T1000 (cell line): Measurements from ENCODE around the gene CNTROB.

ENCODE experiments used
- DNase-seq: peaks from one replicate; lab custom pipeline; 2025; ENCODE audit warnings: mixed read lengths; lab: John Stamatoyannopoulos, UW

The CNTROB gene

DNA sequence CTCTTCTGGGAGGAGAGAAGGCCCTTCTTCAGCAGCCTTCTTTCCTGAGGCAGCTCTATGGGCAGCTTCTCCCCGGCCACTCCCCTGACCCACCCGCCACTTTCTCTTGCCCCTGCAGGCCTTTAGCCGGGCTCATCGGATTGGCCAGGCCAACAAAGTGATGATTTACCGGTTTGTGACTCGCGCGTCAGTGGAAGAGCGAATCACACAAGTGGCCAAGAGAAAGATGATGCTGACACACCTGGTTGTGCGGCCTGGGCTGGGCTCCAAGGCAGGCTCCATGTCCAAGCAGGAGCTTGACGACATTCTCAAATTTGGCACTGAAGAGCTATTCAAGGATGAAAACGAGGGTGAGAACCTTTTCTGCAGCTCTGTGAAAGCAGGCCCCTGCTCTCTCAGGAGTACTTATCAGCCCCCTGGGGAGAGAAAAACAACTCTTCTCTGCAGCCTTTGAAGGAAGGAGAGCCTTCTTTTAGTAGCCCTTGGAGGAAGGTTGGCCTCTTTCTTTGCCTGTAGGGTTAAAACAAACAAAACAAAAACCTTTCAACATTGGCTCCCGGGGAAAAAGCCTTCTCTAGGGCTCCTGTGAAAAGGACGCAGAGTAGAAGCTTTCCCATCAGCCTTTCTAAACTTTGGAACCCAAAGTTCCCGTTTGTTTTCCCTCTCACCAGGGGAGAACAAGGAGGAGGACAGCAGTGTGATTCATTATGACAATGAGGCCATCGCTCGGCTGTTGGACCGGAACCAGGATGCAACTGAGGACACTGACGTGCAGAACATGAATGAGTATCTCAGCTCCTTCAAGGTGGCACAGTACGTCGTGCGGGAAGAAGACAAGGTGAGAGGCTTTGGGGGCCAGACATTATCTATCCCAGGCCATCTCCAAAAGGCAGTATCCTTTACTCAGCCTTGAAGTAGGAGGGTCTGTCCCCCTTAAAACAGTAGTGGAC is 28.6 kb upstream of the CNTROB start:
- no peak for DNase-seq

DNA sequence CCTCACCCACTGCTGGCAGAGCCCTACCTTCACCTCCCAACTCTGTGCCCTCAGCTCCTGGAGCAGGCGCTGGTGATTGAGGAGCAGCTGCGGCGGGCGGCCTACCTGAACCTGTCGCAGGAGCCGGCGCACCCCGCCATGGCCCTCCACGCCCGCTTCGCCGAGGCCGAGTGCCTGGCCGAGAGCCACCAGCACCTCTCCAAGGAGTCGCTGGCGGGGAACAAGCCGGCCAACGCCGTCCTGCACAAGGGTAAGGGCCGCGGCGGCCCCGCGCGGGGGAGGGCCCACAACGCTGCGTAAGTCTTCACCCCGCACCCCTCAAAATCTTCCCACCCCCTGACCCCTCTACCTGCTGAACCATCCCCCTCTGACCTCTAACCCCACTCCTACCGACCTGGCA is 22.9 kb upstream of the CNTROB start:
- DNase-seq, result no peak

DNA sequence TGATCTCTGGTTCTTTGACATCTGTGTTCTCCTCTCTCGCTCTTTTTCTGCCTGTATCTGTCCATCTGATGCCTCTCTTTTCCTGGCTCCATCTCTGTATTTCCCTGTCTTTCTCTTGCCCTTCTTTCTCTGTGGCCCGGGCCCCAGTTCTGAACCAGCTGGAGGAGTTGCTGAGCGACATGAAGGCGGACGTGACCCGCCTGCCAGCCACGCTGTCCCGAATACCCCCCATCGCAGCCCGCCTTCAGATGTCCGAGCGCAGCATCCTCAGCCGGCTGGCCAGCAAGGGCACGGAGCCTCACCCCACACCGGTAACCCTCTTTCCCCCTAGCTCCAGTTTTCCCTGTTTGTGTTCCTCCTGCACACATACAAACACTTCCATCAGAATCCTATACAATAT is 21.7 kb upstream of the CNTROB start:
- no peak for DNase-seq

DNA sequence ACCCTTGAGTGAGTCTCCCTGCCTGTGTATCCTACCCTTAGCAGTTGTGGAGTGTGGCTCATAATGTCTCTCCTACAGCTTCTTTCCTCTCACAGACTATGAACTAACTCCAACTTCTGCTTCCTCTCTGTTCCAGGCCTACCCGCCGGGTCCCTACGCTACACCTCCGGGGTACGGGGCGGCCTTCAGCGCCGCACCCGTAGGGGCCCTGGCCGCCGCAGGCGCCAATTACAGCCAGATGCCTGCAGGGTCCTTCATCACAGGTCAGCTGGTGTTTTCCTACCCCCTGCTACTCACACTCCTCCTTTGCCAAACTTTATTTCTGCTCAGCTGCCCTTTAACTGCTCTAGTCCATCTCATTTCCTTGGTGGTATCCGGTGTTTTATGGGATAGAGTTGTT is 21.3 kb upstream of the CNTROB start:
- no peak for DNase-seq

DNA sequence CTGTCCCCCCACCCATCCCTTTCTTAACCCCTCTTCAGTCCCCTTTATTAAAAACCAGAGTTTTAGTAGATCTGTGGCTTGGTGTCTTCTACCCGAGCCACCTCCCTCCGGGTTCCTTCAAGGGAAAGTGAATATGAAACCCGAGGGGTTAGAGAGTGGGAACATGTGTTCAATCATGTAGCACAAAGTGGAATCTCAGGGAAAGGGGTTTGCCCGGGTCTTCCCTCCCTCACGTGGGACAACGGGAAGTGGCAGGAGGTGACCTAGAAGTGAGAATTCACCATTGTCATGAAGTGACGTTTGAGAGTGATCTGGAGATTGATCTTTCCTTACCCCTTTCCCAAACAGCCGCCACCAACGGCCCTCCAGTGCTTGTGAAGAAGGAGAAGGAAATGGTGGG is 20.9 kb upstream of the CNTROB start:
- DNase-seq, result no peak

DNA sequence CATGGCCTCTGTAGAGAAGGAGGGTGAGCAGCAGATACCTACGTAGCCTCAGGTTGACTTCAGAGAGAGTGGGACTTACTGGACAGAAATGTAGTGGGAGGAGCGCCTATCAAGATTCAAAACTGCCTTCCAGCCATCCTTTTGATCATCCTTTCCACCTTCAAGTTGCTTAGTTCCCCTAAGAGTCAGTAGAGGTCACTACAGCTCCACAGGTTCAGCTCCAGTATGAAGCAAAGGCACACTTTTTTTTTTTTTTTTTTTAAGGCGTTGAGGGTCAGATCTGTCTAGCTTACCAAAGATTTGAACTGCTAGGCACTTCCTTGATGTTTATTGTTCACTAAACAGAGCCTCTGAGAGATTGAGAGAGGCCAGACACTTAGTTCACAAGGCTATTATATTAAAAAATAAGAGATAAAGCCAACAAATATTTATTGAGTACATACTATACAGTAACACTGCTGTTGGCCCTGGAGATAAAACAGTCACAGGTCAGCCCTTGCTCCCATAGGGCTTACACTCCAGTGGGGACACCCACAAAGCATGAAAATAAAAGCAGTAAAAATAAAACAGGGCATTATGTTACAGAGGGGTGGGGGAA is 19.0 kb upstream of the CNTROB start:
- DNase-seq, result no peak

DNA sequence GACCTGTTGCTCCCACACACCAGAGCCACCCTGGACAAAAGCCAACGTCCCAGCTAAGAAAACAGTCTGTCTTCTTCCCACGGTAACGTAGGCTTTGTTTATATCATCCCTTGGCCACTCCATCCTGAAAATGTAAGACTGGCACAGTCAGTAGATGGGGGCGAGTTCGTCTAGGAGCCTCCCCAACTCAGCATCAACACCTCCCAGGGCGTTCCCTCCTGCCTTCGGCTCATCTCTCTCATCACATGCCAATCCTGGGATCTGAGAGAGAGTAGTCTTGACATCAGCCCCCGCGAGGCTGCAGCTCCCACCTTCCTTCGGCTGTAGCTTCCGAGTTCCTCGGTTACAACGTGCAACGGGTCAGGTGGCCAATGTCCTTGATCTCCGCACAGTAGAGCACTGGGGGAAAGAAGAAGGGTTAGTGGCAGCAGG is 16.8 kb upstream of the CNTROB start:
- no peak for DNase-seq

DNA sequence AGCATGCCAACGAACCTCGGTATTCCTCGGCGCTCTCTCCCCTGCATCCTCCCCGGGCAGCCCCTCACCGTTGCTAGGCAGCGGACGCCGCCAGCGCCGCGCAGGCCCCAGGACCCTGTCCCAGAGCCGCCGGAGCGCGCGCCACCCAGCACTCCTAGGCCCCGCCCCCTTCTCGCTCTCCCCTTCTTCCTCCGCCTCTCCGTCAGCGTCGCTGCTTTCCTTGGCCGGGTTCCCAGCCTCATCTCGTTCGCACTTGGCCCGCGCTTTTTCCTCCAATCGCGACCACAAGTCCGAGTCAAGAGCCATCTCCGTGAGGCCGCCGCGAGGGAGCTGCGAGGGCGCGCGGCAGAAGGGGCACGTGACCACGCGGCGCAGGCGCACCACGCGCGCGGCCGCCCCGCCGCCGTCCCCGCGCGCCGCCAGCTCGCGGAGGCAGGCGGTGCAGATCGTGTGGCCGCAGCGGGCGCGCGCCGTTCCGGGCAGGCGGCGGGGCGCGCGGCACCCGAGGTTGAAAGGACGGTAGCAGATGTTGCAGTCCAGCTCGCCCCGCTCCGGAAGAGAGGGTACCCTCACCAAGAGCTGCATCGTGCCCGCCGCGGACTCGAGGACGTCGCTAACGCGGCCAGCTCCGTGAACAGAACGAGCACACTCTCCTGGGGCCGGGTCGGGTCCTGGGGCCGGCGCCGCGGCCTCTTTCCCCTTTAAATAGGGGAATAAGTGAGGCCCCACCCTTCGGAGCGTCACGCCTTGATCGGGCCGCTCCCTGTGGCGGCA is 16.2 kb upstream of the CNTROB start, which contains the start of gene RNF227:
RNF227 (minus strand) TSS at position 679 of the 774 bp plus-strand sequence; CDS start at position 585, 94 bp downstream.
- DNase-seq, result peak; percentile 92

DNA sequence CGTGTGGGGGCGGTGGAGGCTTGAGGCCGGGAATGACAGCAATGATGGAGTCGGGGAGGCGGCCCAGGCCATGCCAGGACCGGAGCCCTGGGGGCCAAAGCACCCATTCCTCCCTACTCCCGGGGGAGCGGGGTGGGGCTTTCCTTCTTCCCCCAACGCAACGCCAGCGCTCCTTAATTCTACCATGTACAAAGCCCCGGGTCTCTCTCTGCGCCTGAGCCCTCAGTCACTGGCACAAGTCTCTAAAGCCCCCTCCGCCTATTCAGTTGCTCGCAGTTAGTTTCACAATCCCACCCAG is 15.7 kb upstream of the CNTROB start:
- DNase-seq, result no peak

DNA sequence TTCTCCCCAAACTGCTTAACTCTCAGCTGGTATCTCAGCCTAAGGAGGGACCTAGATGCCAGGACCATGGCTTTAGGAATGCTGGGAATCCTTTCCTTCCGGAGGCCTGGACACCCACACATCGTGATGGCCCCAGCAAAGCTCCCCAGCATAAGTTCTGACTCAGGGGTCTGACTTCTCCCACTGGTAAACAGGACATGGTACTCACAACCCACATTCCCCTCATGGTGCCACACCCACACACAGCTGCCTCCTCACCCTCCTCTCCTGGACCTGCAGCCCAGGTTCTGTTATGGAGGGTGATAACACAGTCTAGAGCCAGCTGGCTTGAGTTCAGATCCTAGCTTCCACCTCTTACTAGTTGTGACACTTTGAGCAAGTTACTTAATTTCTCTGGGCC is 15.2 kb upstream of the CNTROB start:
- no peak for DNase-seq

DNA sequence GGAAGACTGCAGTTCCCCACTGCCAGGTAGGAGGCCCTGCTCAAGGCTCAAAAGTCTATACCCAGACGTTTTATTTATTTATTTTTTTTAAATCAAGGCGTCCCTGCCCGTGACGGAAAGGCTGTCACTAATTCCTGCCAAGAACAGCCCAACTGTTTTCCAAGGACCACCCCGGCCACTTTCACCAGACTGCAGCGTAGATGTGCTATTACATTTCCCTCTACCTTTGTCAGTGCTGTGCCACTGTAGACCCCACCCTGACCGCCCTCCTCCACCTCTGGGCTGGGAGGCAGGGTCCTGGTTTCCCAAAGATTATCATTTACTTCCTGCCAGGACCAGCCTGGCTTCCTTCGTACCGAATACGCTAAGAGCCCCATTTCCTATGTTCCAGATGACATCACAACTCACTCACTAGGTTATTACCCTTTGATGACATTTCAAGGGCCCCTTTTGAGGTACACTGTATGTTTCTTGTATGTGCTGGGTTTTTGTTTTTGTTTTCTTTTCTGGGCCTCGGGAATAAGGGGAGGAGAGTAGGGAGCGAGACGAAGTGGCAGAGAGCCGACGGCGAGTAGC is 9.6 kb upstream of the CNTROB start:
- no peak for DNase-seq

DNA sequence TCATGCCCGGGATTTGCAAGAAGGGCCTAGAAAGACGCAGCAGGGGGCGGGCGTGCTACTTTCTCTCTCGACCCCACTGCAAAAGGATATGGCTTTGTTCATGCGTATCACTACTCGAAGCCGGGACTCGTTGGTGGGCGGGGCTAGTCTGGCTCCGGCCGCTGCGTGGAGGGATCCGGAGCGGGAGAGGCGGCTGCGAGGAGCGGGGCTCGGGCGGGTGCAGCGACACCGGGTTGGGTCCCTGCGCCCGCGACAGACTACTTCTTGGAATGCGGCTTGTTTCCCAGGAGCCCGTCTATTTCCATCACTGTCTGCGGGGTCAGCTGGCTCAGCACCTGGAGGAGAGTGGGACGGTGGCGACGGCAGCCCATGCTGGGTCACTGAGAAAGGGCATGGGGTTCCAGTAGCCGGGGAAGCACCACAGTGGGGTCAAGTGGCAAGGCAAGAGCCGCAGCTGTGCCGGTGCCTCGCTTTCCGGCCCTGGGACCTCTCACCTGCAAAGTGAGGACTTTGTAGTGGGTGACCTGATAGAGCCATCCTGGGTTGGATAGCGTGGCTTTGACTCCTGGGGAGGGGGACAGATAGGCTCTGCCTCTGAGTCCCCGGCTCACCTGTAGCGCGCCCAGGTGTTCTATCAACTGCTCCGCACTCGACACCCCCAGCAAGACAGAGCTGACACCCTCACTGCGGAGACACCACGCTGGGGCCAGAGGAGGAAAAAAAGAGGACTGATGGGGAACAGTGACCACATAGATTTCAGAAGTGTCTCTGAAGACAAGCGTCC is 9.0 kb upstream of the CNTROB start:
- peak; percentile 4 for DNase-seq

DNA sequence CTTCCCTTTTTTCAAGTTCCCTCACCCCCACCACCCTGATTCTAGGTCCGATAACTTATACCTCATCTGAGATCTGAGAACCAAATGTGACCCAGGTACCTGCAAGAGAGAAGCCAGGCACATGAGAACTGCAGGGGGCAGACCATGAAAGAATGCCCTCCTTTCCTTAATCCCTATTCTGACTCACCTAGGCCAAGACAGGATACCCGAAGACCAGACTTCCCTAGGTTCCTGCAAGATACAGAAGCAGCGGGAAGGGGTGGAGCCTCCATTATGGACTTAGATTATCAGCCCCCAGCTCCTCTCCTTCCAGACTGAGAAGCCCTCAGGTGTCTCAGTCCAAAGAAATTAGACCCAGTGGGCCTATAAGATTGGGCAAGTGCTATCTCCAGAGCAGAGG is 4.4 kb upstream of the CNTROB start:
- DNase-seq, result no peak

DNA sequence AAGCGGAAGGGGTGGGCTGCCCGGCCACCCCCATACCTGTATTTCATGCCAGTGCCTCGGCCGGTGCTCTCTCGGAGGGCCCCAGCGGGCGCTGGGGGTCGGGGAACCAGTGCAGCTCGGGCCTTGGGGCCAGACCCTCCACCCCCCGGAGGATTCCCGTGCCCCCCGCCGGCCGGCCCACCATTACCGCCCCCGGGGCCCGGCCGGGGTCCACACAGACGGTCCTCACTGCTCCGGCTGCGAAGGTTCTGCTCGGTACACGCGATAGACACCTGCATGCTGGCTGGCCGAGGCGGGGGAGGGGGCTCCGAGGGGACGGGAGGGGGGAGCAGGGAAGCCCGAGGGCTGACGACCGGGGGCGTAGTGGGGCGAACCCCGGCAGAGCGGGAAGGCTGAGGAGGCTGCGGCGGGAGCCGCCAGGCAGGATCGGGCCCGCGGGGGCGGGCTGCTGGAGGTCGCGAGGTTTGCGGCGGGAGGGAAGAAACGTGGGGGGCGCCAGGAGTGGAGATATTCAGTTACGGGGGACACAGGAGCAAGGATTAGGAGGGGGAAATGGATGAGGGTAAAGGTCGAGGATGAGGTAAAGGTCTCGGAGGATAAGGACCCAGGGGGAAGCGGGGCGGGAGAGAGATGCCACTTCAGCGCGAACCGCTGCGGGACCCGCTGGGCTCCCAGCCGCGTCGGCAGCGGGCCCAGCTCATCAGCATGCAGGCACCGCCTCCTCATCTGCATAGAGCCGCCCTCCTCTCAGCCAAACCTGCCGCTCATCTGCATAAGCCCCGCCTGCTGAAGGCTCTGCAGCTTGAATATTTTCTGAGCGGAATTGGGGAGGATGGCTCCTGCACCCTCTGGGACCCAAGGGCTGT is 2.6 kb upstream of the CNTROB start, which contains the start of gene KCNAB3:
KCNAB3 (minus strand) TSS at position 699 of the 866 bp plus-strand sequence; CDS start at position 278, 421 bp downstream.
- DNase-seq, result no peak

DNA sequence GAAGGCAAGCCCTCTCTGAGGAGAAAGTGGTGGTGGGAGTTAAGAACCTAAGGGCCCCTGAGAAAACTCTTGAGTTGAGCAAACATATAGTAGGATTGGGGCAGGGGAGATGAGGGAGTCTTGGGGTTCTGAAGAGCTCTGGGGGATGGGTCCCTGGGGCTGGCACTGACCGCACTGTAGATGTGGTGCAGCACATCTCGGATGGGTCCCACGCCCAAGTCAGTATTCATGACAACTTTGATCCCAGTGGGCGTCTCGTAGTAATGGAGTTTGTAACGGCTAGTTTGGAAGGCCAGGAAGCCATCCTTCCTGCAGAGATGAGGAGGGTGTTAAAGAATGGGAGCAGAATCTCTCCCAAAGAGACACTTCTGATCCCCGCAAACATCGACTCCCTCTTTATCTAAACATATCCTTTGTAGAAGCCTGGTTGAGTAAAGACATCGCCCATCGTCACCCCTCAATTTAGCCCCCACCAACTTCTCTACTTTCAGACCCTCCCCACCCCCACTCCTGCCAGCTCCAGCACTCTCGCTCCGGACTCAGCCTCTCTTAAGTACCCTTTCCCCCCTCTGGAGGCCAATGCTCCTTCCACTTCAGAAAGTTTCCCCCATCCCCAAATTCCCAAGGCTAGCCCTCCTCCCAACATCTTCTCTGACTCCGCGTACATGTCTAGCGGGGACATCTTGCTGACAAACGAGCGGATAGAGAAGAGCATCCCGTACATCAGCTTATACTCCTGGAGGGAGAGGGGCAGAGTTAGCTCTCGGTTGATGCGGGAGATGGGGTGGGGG is 970 bp upstream of the CNTROB start:
- DNase-seq, result no peak

DNA sequence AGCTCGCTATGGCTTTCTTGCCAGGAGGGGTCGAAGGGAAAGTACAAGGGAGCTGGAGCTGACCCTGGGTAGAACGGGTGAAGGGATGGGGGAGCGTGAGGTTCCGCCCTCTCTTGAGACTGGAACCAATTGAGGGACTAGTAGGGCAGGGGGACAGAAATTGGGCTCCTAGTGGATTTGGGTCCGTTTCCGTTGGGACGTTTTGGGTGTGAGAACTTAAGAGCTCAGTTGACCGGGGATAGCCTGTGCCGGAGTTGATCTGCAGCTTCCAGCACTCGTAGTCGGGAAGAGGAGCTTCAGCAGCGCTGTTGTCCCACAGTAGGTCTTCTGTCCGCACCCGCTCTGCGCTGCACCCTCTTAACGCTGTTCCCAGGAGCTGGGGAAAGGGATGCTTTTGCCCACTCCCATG is 481 bp downstream of the CNTROB start:
- no peak for DNase-seq

DNA sequence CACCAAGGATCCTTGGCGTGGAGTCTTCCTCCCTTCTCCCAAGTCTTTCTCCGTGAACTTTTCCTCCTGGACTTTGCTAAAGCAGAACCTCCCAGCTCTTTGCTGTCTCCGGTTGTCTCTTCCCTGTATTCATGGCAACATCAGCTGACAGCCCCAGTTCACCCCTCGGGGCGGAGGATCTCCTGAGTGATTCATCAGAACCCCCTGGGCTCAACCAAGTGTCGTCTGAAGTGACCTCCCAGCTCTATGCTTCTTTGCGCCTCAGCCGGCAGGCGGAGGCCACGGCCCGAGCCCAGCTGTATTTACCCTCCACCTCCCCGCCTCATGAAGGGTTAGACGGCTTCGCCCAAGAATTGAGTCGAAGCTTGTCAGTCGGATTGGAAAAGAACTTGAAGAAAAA is 943 bp downstream of the CNTROB start:
- DNase-seq, result peak; percentile 68

DNA sequence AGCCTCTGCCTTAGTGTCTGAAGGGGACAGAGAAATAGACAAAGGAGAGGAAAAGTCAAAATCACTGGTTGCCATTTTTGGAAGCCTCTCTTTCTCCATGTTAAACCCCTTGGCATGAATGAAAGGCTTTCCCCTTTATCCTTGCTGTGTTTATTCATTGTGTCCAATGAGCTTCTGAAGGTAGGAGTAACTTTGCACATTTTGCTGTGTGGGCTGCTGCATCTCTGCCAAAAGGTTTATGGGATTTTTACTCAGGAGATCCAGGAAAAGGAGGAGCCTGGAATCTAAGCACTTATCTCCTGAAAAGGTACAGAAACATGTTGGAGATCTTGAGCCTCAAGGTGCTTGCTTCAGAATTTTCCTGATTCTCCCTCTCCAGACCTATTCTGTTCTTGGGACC is 3.9 kb downstream of the CNTROB start:
- DNase-seq, result no peak

DNA sequence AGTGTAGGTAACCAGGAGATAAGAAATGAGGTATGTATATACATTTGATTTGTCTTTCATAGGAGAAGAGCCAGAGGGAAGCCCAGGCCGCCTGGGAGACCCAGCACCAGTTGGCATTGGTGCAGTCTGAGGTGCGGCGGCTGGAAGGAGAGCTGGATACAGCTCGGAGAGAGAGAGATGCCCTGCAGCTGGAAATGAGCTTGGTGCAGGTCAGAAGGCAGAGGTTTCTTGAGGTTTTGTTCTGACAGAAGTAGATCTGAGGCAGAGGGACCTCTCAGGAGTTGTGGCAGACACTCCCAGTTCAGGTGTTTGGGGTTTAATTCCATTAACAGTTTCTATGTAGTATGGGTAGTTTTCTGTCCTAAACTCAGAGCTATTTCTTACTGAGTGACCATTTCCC is 8.0 kb downstream of the CNTROB start:
- no peak for DNase-seq

DNA sequence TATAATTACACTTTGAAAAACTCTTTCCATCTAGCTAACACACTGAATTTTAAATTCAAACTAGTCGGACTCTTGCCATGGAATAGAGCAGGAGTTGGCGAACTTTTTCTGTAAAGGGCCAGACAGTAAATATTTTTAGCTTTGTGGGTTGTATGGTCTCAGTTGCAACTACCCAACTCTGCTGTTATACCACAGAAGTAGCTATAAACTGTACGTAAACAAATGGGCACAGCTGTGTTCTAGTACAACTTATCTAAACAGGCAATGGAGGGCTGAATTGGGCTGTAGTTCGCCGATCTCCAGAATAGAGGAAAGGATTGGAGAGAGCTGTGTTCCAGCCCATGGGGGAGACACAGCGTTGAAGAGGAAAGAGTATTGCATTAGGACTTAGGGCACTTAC is 8.7 kb downstream of the CNTROB start:
- no peak for DNase-seq
